IMR-90 (cell line): ENCODE measurements around the gene TTC1. TPM values are rescaled to one million over a fixed set of nuclear protein-coding genes. Genes with fewer than 3 reads are reported as not detected.
A peak's percentile ranks its signal among the peaks of the same experiment; 100 is the strongest.

ENCODE experiments used
- ATAC-seq: fragments of 200-7000 bp; cut with Tn5 transposase; 2 replicates; pipeline ENCODE4 v1.9.1; 2020; ENCODE audit warnings: low read depth, mild to moderate bottlenecking, moderate library complexity
- BruUV-seq: library from RNA; stranded (reverse); fragments of 400-500 nt; replicated peaks from 2 replicates; lab custom pipeline; 2021; lab: Mats Ljungman, UMichigan
- CTCF ChIA-PET: fragments of 300-600 bp; formaldehyde crosslinking; extraction: SDS; loops from one replicate; lab custom pipeline; 2021; ENCODE audit warnings: antibody characterized with exemption; lab: Yijun Ruan, JAX
- POLR2A ChIA-PET: fragments of 300-600 bp; sonication (Branson Sonifier 250); formaldehyde crosslinking; loops from one replicate; lab custom pipeline; 2022; ENCODE audit warnings: antibody characterized with exemption; ENCODE audit not compliant: unreplicated experiment; lab: Charles Lee
- DNase-seq: peaks from one replicate; pipeline ENCODE4 v3.0.0; 2013
- H2AFZ ChIP-seq: replicated peaks from 2 replicates; pipeline ENCODE3; 2013; ENCODE audit warnings: low read length, mild to moderate bottlenecking; ENCODE audit not compliant: poor library complexity
- H2AK5ac ChIP-seq: 2 replicates; pipeline ENCODE4 v1.6.1; 2013; ENCODE audit warnings: low read depth, low read length, inconsistent platforms
- H2AK9ac ChIP-seq: replicated peaks from 2 replicates; pipeline ENCODE3; 2013; ENCODE audit warnings: mild to moderate bottlenecking, low read depth, low read length, moderate library complexity; ENCODE audit not compliant: poor library complexity
- H2BK120ac ChIP-seq: 2 replicates; pipeline ENCODE4 v1.6.1; 2013; ENCODE audit warnings: low read depth, low read length, inconsistent platforms
- H2BK15ac ChIP-seq: 3 replicates; pipeline ENCODE4 v1.6.1; 2013; ENCODE audit warnings: low read depth, low read length, inconsistent platforms
- H2BK20ac ChIP-seq: 2 replicates; pipeline ENCODE4 v1.6.1; 2013; ENCODE audit warnings: low read depth, mild to moderate bottlenecking, inconsistent platforms, low read length, moderate library complexity
- H2BK5ac ChIP-seq: 2 replicates; pipeline ENCODE4 v1.6.1; 2013; ENCODE audit warnings: mild to moderate bottlenecking, low read depth, low read length, inconsistent platforms; ENCODE audit not compliant: poor library complexity, severe bottlenecking
- H3K14ac ChIP-seq: replicated peaks from 2 replicates; pipeline ENCODE4 v1.6.1; 2013; ENCODE audit warnings: low read depth, low read length, inconsistent platforms
- H3K18ac ChIP-seq: 2 replicates; pipeline ENCODE4 v1.6.1; 2013; ENCODE audit warnings: low read depth, low read length, control low read depth
- H3K23ac ChIP-seq: 2 replicates; pipeline ENCODE4 v1.6.1; 2013; ENCODE audit warnings: low read depth, low read length, inconsistent platforms
- H3K27ac ChIP-seq: 2 replicates; pipeline ENCODE4 v1.5.1; 2013; ENCODE audit warnings: mild to moderate bottlenecking, control low read depth, low read length; ENCODE audit not compliant: insufficient read depth
- H3K27me3 ChIP-seq: 2 replicates; pipeline ENCODE4 v1.6.1; 2013; ENCODE audit warnings: low read length; ENCODE audit not compliant: control insufficient read depth, insufficient read depth
- H3K36me3 ChIP-seq: 2 replicates; pipeline ENCODE4 v1.6.1; 2013; ENCODE audit warnings: low read length, mixed read lengths; ENCODE audit not compliant: control insufficient read depth, insufficient read depth
- H3K4ac ChIP-seq: 2 replicates; pipeline ENCODE4 v1.6.1; 2013; ENCODE audit warnings: low read depth, low read length, inconsistent platforms
- H3K4me1 ChIP-seq: 2 replicates; pipeline ENCODE4 v1.6.1; 2013; ENCODE audit warnings: low read length, mixed read lengths; ENCODE audit not compliant: control insufficient read depth, insufficient read depth
- H3K4me2 ChIP-seq: 2 replicates; pipeline ENCODE4 v1.6.1; 2013; ENCODE audit warnings: low read depth, mild to moderate bottlenecking, control low read depth, low read length, moderate library complexity
- H3K4me3 ChIP-seq: 2 replicates; pipeline ENCODE4 v1.5.1; 2013; ENCODE audit warnings: low read depth, mild to moderate bottlenecking, control low read depth, low read length, moderate library complexity; ENCODE audit not compliant: insufficient read depth
- H3K56ac ChIP-seq: 2 replicates; pipeline ENCODE4 v1.6.1; 2013; ENCODE audit warnings: low read length, inconsistent platforms; ENCODE audit not compliant: insufficient read depth; ENCODE audit errors: extremely low read depth
- H3K79me1 ChIP-seq, 2 experiments: 2 replicates each; pipeline ENCODE4 v1.6.1; 2013; ENCODE audit warnings: low read length in 2 of 2, inconsistent platforms in 1 of 2, low read depth in 1 of 2
- H3K9ac ChIP-seq: 2 replicates; pipeline ENCODE4 v1.6.1; 2013; ENCODE audit warnings: low read depth, low read length, control low read depth
- H3K9me1 ChIP-seq: 2 replicates; pipeline ENCODE4 v1.6.1; 2013; ENCODE audit warnings: low read length, inconsistent platforms; ENCODE audit not compliant: insufficient read depth
- H3K9me3 ChIP-seq: 2 replicates; pipeline ENCODE4 v1.6.1; 2013; ENCODE audit warnings: low read length; ENCODE audit not compliant: control insufficient read depth, insufficient read depth
- H4K20me1 ChIP-seq: 2 replicates; pipeline ENCODE4 v1.6.1; 2013; ENCODE audit warnings: low read length, inconsistent platforms; ENCODE audit not compliant: insufficient read depth
- H4K5ac ChIP-seq: 2 replicates; pipeline ENCODE4 v1.6.1; 2013; ENCODE audit warnings: mild to moderate bottlenecking, low read depth, low read length, control low read depth
- H4K8ac ChIP-seq, 2 experiments: 2 replicates each; pipeline ENCODE4 v1.6.1; 2013; ENCODE audit warnings: low read depth in 2 of 2, low read length in 2 of 2, control low read depth in 1 of 2, inconsistent platforms in 1 of 2
- H4K91ac ChIP-seq: 2 replicates; pipeline ENCODE4 v1.6.1; 2013; ENCODE audit warnings: low read depth, low read length, inconsistent platforms; ENCODE audit not compliant: insufficient read depth
- BHLHE40 ChIP-seq: fragments of 150-350 bp; IDR thresholded peaks from 2 replicates; pipeline ENCODE4 v1.6.1; 2016; ENCODE audit warnings: mild to moderate bottlenecking, low read depth, low read length
- CEBPB ChIP-seq: IDR thresholded peaks from 2 replicates; pipeline ENCODE4 v1.6.1; 2012; ENCODE audit warnings: low read depth, low read length, improper control_type of control experiment
- WGBS, 2 experiments: methylation state at CpG; one replicate each; pipeline versions ENCODE4 v1.1.5 to v1.1.7; 2013; ENCODE audit warnings: missing lambda C conversion rate in 2 of 2; ENCODE audit not compliant: insufficient read length in 1 of 2; ENCODE audit errors: extremely low coverage in 2 of 2; 5-methylcytosine and 5-hydroxymethylcytosine counted together
- dilution Hi-C: fragments of 300-500 bp; cut with HindIII; formaldehyde crosslinking; loops from one replicate; pipeline ENCODE4 v1.14.3; 2018; ENCODE audit warnings: low sequenced_read_pairs; ENCODE audit not compliant: unreplicated experiment
- in situ Hi-C: fragments of 300-500 bp; cut with MboI; formaldehyde crosslinking; loops from 3 replicates; pipeline ENCODE4 v1.14.3; 2019; ENCODE audit warnings: low sequenced_read_pairs, inconsistent platforms, mixed read lengths
- intact Hi-C: fragments of 100-400 bp; cut with micrococcal nuclease; formaldehyde crosslinking; loops from 2 replicates; pipeline ENCODE4 v1.10.0; 2022
- polyA plus RNA-seq, 3 experiments: library from polyadenylated mRNA; depleted of rRNA; stranded (reverse); fragments of >200 nt; gene quantifications; 2 replicates each; pipeline ENCODE4 v1.2.3, GENCODE V29; 2012; ENCODE audit warnings: low replicate concordance in 1 of 3
- total RNA-seq: library from RNA; depleted of rRNA; stranded (reverse); fragments of >200 nt; gene quantifications from 2 replicates; pipeline ENCODE4 v1.2.3, GENCODE V29; 2012

TTC1 gene
- total and polyA plus RNA-seq, 2 of the 4 experiments (the other 2 are of a cell fraction): 23.1 to 41.1 TPM

DNA sequence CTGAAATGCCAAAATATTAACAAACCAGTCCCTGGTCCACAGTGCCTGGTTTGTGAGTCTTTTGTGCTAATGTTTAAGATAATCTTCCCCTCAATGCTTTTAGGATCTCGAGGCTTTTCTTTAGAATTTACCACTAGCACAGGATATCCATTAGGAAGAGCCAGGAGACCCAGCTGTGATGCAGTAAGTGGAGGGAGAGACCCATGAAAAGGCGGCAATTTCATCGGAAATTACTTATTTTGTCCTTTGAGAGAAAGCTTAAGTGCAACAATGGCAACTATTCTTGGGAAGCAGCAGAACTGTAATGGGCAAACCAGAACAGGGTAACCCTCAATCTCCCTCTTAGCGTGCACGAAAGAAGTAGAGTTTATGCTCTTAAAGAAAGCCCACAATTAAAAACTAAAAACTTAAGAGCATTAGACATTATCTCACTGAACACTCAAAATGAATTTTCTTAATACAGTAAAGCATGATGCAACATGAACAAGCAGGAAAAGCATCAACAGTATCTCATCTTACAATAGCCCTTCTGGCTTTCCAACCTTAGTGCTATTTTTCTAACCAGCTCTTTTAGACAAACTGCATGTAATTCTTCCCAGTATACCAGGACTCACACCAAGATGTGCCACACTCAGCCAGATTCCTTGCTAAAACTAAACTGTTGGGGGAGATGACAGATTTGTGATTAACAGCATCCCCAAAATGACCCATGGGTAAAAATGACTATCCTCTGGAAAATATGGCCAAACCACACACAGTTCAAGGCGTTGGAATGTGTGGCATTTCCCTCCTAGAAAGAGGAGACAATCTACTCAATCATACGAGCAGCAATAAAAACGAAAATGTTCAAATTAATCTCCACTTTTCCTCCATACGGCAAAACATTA is 73.9 kb downstream of the TTC1 start:
- in situ Hi-C loops (no loop called here), dilution Hi-C loops (no loop called here), intact Hi-C loops (loop anchor here (10.0 kb wide), 1 partner anchor 312 kb away; no protein-coding TSS in a partner anchor)
- H3K14ac ChIP-seq: peak overlapping the region; percentile 92
- H3K79me1 ChIP-seq: peaks cover 13 to 37% of the 10 kb centered on the region in 2 experiments
- H3K56ac ChIP-seq: peak overlapping the region; percentile 77
- peaks cover 9% of the 10 kb centered on the region for H3K9me1 ChIP-seq
- CTCF ChIA-PET: interaction anchor here (1.1 kb wide), 2 partner anchors 81 to 263 kb away, joined by 3 to 4 read pairs; no protein-coding TSS in a partner anchor
- H4K8ac ChIP-seq: peak overlapping the region; percentile 52 to 83
- peak overlapping the region; percentile 88 for H2BK20ac ChIP-seq
- peak overlapping the region; percentile 97 for H3K18ac ChIP-seq
- H3K23ac ChIP-seq: peak overlapping the region; percentile 79
- H2AFZ ChIP-seq: no peak overlapping the region
- POLR2A ChIA-PET: no interaction called here
- peak; percentile 85 for TF ChIP-seq CEBPB
- no peak for TF ChIP-seq BHLHE40
- H3K27me3 ChIP-seq: no peaks in the 10 kb centered on the region
- peak overlapping the region; percentile 89 for H2BK5ac ChIP-seq
- peaks cover 12% of the 10 kb centered on the region for H3K4me1 ChIP-seq
- peaks cover 2% of the 10 kb centered on the region; the same call in 1 of the 2 replicates for H3K36me3 ChIP-seq
- H3K9me3 ChIP-seq: no peaks in the 10 kb centered on the region
- peak overlapping the region; percentile 83 for H4K91ac ChIP-seq
- peak; percentile 83 for ATAC-seq
- peak overlapping the region; percentile 56 for H2AK9ac ChIP-seq
- peak overlapping the region; percentile 76 for H3K4me2 ChIP-seq
- H3K4ac ChIP-seq: peak overlapping the region; percentile 94
- H3K9ac ChIP-seq: peak overlapping the region; percentile 50
- H2BK15ac ChIP-seq: peak overlapping the region; percentile 89; the same call in 2 of the 3 replicates
- peak; percentile 81 for DNase-seq
- H3K27ac ChIP-seq: peak overlapping the region; percentile 89
- no peaks in the 10 kb centered on the region for H4K20me1 ChIP-seq
- H4K5ac ChIP-seq: peak overlapping the region; percentile 86; the same call in 1 of the 2 replicates
- peak overlapping the region; percentile 94 for H2BK120ac ChIP-seq
- no TSS peak for BruUV-seq
- H2AK5ac ChIP-seq: peak overlapping the region; percentile 51
- H3K4me3 ChIP-seq: no peak overlapping the region; the same call in 1 of the 2 replicates
- WGBS, 2 experiments: 100% methylated on average over 1 of the region's 9 CpGs; no CpG with 5 or more reads in 1 of the 2 experiments
